Ovary (tissue), 3 donors: ENCODE results near the gene C8B.

Experiments used
- EP300 ChIP-seq: sonication (generic); formaldehyde crosslinking; IDR thresholded peaks from one replicate; pipeline ENCODE4 v1.6.1; 2017; ENCODE audit warnings: antibody characterized with exemption
- POLR2A ChIP-seq: fragments of 450-650 bp; IDR thresholded peaks from one replicate; pipeline ENCODE4 v1.6.1; 2017; ENCODE audit warnings: antibody characterized with exemption, mild to moderate bottlenecking, moderate library complexity
- TF ChIP-seq, protein P1 (sequence below), 3 donors: fragments of 450-650 bp in 2 of 3; fragments of 200-600 bp in 1 of 3; IDR thresholded peaks; one replicate each; pipeline versions ENCODE4 v1.5.1 to v1.8.0; 2016 to 2022; ENCODE audit warnings: antibody characterized with exemption in 3 of 3, mild to moderate bottlenecking in 1 of 3
- donor health status: DM: no; HTN: no; CAD: no.

- TF ChIP-seq, protein P1, sequence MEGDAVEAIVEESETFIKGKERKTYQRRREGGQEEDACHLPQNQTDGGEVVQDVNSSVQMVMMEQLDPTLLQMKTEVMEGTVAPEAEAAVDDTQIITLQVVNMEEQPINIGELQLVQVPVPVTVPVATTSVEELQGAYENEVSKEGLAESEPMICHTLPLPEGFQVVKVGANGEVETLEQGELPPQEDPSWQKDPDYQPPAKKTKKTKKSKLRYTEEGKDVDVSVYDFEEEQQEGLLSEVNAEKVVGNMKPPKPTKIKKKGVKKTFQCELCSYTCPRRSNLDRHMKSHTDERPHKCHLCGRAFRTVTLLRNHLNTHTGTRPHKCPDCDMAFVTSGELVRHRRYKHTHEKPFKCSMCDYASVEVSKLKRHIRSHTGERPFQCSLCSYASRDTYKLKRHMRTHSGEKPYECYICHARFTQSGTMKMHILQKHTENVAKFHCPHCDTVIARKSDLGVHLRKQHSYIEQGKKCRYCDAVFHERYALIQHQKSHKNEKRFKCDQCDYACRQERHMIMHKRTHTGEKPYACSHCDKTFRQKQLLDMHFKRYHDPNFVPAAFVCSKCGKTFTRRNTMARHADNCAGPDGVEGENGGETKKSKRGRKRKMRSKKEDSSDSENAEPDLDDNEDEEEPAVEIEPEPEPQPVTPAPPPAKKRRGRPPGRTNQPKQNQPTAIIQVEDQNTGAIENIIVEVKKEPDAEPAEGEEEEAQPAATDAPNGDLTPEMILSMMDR (IDR thresholded peaks at IDR 0.05): no peak
- no peak for TF ChIP-seq POLR2A
- no peak for TF ChIP-seq EP300
These were observed 17.7 kb upstream of the C8B start for GRCh38 chr1:56983484-56983883.
